ENCODE measurements around the gene MAP4K4. TPM values are rescaled to one million over a fixed set of nuclear protein-coding genes. Genes with fewer than 3 reads are reported as not detected.

The MAP4K4 gene
- total RNA-seq, 2 experiments from 2014 or later = 67.2 to 181 TPM

GRCh38 chr2:101718993-101719571, 21.6 kb downstream of the MAP4K4 start:
- Histone ChIP-seq H3K9me3 (ENCODE audit: low read length) (peaks cover 18% of the 10 kb centered on the region; the same call in 1 of the 2 replicates), H3K9me2 (ENCODE audit: insufficient read depth, low read length) (no peaks in the 10 kb centered on the region), H3K4me1 (ENCODE audit: insufficient read depth, low read length, poor library complexity, severe bottlenecking) (peaks cover 92% of the 10 kb centered on the region), H3K79me2 (ENCODE audit: insufficient read depth, low read depth, low read length) (peaks cover 95% of the 10 kb centered on the region), H4K20me1 (ENCODE audit: insufficient read depth, low read length) (no peaks in the 10 kb centered on the region), H3K4me3 (ENCODE audit: low read depth, low read length, poor library complexity, severe bottlenecking) (peak overlapping the region; percentile 40), H2AFZ (ENCODE audit: low read length) (no peak overlapping the region), H3K36me3 (ENCODE audit: insufficient read depth, low read length) (peaks cover 55% of the 10 kb centered on the region), H3K4me2 (ENCODE audit: low read length) (peak overlapping the region; percentile 60), H3K27ac (ENCODE audit: low read depth, low read length, poor library complexity, severe bottlenecking) (peak overlapping the region; percentile 99)
- ChIA-PET POLR2A (interaction anchor here (0.9 to 6.4 kb wide), 10 partner anchors 10 to 60 kb away, joined by 3 to 77 read pairs (median 11); partner anchors contain the start of gene MAP4K4), CTCF (ENCODE audit: unreplicated experiment) (interaction anchor here (0.9 to 3.0 kb wide), 3 partner anchors 13 to 22 kb away, joined by 3 to 11 read pairs (median 7); no protein-coding TSS in a partner anchor)
- DNase-seq (ENCODE audit: low spot score) = peak; percentile 71
- TF ChIP-seq EZH2phosphoT487 (IDR thresholded peaks at IDR 0.05; ENCODE audit: borderline replicate concordance, low read depth, low read length) = no peak
- TF ChIP-seq, protein P1, sequence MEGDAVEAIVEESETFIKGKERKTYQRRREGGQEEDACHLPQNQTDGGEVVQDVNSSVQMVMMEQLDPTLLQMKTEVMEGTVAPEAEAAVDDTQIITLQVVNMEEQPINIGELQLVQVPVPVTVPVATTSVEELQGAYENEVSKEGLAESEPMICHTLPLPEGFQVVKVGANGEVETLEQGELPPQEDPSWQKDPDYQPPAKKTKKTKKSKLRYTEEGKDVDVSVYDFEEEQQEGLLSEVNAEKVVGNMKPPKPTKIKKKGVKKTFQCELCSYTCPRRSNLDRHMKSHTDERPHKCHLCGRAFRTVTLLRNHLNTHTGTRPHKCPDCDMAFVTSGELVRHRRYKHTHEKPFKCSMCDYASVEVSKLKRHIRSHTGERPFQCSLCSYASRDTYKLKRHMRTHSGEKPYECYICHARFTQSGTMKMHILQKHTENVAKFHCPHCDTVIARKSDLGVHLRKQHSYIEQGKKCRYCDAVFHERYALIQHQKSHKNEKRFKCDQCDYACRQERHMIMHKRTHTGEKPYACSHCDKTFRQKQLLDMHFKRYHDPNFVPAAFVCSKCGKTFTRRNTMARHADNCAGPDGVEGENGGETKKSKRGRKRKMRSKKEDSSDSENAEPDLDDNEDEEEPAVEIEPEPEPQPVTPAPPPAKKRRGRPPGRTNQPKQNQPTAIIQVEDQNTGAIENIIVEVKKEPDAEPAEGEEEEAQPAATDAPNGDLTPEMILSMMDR (conservative IDR thresholded peaks at IDR 0.05; ENCODE audit: low read length) = no peak
- no TSS peak for BruUV-seq (replicated peaks)
- intact Hi-C loops (cut with micrococcal nuclease; ENCODE audit: unreplicated experiment) = loop anchor here (5.0 to 10.0 kb wide), 2 partner anchors 103 to 464 kb away; partner anchors contain the start of gene CNOT11

DNA sequence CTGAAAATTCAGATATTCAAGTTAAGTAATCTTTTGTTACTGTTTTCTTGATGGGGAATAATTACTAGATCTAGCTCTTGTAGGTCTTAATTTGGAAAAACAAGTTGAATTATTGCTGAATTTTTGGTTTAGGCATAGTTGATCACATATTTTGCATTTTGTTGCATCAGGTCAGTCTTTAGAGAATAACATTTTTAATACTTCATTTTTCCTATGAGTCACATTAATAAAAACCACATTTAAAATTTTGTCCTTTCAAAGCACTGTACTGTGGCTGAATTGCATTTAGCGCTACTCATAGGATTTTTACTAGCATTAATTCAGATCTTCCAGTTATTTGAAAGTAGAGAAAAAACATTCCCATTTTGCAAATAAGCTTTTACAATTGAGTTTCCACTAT, 23.2 kb downstream of the MAP4K4 start:
- ChIA-PET CTCF (ENCODE audit: unreplicated experiment) (no interaction called here), POLR2A (interaction anchor here (6.3 to 6.4 kb wide), 2 partner anchors 12 to 21 kb away, joined by 50 to 77 read pairs; partner anchors contain the start of gene MAP4K4)
- Histone ChIP-seq H2AFZ (ENCODE audit: low read length) (no peak overlapping the region), H4K20me1 (ENCODE audit: insufficient read depth, low read length) (no peaks in the 10 kb centered on the region; the same call in 1 of the 2 replicates), H3K4me1 (ENCODE audit: insufficient read depth, low read length, poor library complexity, severe bottlenecking) (peaks cover 92% of the 10 kb centered on the region), H3K79me2 (ENCODE audit: insufficient read depth, low read depth, low read length) (peaks cover 95% of the 10 kb centered on the region), H3K4me3 (ENCODE audit: low read depth, low read length, poor library complexity, severe bottlenecking) (no peak overlapping the region), H3K36me3 (ENCODE audit: insufficient read depth, low read length) (peaks cover 59% of the 10 kb centered on the region), H3K27ac (ENCODE audit: low read depth, low read length, poor library complexity, severe bottlenecking) (no peak overlapping the region), H3K9me3 (ENCODE audit: low read length) (peaks cover 23% of the 10 kb centered on the region; the same call in 1 of the 2 replicates), H3K9me2 (ENCODE audit: insufficient read depth, low read length) (no peaks in the 10 kb centered on the region), H3K4me2 (ENCODE audit: low read length) (peak overlapping the region; percentile 25; the same call in 1 of the 2 replicates)
- no peak for DNase-seq (ENCODE audit: low spot score)
- no peak for TF ChIP-seq EZH2phosphoT487 (IDR thresholded peaks at IDR 0.05; ENCODE audit: borderline replicate concordance, low read depth, low read length)
- TF ChIP-seq, protein P1 (conservative IDR thresholded peaks at IDR 0.05; ENCODE audit: low read length) = no peak
- intact Hi-C loops (cut with micrococcal nuclease; ENCODE audit: unreplicated experiment) = no loop called here
- no TSS peak for BruUV-seq (replicated peaks)

DNA sequence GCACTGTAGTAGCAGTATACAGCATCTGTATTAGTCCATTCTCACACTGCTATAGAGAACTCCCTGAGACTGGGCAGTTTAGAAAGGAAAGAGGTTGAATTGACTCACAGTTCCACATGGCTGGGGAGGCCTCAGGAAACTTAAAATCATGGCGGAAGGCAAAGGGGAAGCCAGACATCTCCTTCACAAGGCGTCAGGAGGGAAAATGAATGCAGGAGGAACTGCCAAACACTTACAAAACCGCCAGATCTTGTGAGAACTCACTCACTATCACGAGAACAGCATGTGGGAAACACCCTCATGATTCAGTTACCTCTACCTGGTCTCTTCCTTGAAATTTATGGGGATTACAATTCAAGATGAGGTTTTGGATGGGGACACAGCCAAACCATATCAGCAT, 25.4 kb downstream of the MAP4K4 start:
- Histone ChIP-seq H2AFZ (ENCODE audit: low read length) (no peak overlapping the region), H3K36me3 (ENCODE audit: insufficient read depth, low read length) (peaks cover 59% of the 10 kb centered on the region), H3K27ac (ENCODE audit: low read depth, low read length, poor library complexity, severe bottlenecking) (no peak overlapping the region), H3K4me2 (ENCODE audit: low read length) (peak overlapping the region; percentile 9; the same call in 1 of the 2 replicates), H3K9me2 (ENCODE audit: insufficient read depth, low read length) (no peaks in the 10 kb centered on the region), H4K20me1 (ENCODE audit: insufficient read depth, low read length) (peaks cover 9% of the 10 kb centered on the region; the same call in 1 of the 2 replicates), H3K4me3 (ENCODE audit: low read depth, low read length, poor library complexity, severe bottlenecking) (no peak overlapping the region), H3K4me1 (ENCODE audit: insufficient read depth, low read length, poor library complexity, severe bottlenecking) (peaks cover 85% of the 10 kb centered on the region), H3K9me3 (ENCODE audit: low read length) (peaks cover 23% of the 10 kb centered on the region; the same call in 1 of the 2 replicates), H3K79me2 (ENCODE audit: insufficient read depth, low read depth, low read length) (peaks cover 99% of the 10 kb centered on the region)
- TF ChIP-seq, protein P1 (conservative IDR thresholded peaks at IDR 0.05; ENCODE audit: low read length) = no peak
- TF ChIP-seq EZH2phosphoT487 (IDR thresholded peaks at IDR 0.05; ENCODE audit: borderline replicate concordance, low read depth, low read length) = no peak
- CTCF ChIA-PET (ENCODE audit: unreplicated experiment) = no interaction called here
- intact Hi-C loops (cut with micrococcal nuclease; ENCODE audit: unreplicated experiment) = no loop called here
- BruUV-seq (replicated peaks) = no TSS peak
- POLR2A ChIA-PET = interaction anchor here (0.8 to 6.4 kb wide), 3 partner anchors 9 to 22 kb away, joined by 3 to 77 read pairs (median 4); no protein-coding TSS in a partner anchor
- DNase-seq (ENCODE audit: low spot score) = no peak
